ENCODE measurements around the gene SEZ6.
"Not testable (repeated sequence)": the region's sequence is repeated elsewhere in the genome, so short reads cannot be mapped to it uniquely, and the experiment has no call there.

Gene SEZ6

DNA sequence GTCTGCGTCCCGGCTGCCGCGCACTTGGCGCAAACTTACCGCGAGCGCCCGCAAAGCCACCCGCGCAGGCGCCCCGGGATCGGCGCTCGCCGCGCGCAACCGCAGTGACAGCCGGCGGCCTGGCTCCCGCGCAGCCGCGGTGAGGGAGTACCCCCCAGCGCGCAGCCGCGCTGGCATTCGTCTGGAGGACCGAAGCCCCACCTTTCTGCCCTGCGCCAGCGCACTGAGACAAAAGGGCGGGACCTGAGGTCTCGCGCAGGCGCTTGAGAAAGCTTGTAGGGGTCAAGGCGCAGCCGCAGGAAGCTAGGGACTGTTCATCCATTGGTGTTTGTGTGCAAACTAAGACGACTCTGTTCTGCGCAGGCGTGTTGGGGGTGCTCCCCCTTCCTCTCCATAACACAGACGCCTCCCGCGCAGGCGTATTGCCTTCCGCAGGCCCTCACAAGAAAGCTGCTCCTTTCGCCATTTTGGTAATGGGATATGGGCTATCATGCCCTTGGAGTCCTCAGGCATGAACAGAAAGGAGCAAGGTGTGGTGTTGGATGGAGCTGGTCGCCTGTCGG, 54.3 kb downstream of the SEZ6 start, which contains the start of gene PHF12:
Gene PHF12 (minus strand): TSS at position 91 of the 563 bp plus-strand sequence. CDS start 558 bp downstream, outside the sequence.
- DNase-seq: peak; percentile 100

DNA sequence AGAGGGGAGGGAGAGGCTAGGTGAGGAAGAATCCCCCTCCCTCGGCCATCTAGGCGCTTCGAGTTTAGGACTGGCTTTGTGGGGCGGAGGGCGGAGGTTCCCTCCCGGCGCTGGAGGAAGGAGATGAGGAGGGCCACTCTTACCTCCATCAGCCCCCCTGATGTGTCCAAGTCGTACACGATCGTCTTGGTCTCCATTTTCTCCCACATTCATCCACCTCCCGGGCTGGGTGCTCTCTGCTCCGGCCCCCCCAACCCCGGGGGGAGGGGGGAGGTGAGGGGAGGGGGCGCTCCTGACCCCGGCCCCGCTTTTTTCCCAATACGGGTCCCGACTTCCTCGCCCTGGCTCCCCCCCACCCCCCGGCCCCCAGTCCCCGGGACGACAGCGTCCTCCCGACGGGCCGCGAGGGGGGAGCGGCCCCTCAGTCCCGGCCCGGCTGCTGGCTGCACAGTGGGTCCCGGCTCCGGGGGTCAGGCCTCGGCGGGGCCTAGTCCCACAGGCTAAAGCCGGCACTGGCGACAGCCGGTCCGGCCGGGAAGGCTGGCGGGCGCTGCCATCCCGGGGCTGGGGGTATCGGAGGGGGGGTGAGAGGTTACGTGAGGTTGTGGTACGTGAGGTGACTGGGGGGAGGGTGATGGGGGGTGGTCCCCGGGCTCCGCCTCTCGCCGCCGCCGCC, 54.9 kb downstream of the SEZ6 start:
- DNase-seq: no peak

DNA sequence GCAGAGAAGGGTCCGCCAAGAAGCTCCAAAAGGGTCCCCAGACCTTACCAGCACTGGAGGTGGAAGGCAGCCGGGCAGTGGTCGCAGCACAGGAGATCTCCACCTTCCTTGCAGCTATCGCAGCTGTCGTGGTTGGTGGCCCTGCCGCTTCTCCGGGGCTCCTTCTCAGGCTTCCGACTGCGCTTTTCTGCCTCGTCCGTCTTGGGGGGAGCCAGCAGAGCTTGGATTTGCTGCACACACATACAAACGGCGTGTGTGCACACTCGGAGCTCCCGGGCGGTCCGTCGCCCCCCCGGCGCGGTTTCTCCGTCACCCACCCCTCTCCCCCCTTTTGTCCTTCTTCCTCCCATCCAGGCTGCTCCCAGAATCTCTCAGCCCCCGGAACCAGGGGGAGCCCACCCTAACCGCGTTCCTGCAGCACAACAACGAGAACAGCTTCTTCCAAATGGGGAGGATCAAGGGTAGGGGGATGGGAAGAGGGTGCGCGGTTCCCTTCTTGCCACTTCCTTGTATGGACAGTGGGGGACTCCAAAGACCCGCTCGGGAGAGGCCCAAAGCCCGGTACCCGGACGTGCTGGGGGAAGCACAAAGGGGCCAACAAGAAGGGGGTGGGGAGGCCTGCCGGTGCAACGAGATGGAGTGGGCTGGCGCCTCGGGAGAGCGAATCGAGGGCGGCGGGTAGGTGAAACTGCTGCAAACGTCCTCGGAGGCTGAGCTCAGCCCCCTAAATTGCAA, 55.6 kb downstream of the SEZ6 start:
- no peak for DNase-seq

DNA sequence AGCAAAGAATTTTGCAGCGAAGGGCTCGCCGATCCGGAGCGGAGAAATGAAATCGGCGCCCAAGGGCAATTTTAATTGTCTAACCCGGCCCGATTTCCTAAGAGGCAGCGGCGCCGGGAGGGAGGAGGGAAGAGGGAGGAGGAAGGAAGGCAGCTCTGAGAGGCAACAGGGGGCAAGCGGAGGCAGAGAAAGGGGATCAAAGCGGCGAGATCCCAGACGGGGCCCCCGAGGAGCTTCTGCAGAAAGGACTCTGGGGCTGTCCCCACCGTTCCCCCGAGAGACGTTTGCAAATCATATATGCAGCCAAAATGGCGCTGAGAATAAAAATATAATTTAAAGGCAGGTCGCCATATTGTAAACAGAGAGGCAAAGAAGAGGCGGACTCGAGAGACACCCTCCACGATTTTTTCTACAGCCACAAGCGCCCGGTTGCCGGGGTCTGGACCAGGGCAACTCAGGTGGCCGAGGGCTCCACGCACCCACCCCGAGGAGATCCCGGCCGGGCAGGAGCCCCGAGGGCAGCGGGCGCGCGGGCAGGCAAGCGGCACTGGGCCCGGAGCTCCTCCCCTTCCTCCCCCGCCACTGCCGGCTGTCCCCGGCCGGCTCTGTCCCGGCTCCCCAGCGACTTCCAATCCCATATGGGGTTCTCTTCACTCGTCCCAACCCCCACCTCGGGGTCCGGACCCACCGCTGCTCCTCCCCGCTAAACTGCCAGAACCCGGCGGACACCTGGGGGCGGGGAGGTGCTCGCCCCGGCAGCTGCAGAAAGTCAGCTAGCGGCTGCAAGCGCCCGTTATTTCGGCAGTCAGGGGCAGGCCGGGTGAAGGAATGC, 56.4 kb downstream of the SEZ6 start:
- DNase-seq: no peak

DNA sequence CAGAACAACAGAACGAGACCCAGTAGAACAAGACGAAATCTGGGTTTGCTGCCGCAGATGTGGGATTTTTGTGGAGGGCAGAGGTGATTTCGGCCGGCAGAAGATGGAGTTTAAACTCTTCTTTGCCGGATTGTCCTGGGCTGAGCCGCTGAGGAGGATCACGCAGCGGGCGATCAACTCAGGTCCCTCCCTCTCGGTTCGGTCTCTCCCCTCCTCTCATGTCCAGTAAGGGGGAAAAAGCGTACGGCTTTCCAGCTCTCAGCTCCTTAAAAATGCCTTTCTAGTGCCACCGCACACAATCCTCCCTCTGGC, 57.0 kb downstream of the SEZ6 start:
- DNase-seq: no peak

DNA sequence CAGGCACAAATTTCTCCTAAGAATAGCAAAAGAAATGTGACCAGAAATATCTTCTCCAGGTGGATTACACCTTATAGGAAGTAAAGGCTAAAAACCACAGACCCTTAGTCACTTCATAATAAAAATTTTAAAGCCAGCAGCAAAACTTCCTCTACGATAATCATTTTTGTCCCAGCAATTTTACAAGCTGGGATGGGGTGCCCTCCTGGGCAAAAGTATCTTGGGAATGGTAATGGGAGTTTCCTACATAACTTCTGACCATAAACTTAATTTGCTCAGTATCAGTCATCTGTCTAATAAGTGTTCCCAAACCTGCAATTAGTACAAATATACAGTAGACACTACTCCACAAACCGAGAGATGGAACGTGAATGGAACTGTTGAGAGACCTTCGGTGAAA, 57.5 kb downstream of the SEZ6 start:
- no peak for DNase-seq

DNA sequence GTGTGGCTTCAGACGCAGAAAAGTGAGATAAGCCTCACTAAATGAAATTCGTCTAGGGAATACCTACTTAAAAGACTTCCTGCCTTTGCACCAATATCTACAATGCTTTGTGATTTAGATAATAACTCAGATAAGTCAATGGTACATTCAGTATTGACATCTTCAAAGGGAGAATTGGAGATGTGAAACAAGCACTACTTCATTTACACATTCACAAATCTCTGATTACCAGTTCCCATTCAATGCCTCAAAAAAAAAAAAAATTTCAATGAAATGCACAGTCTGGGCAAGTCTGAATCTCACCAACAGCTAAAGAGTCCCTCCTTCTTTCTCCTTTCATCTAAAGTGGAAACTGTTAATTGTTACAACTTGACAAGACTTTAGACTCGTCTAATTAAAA, 58.2 kb downstream of the SEZ6 start:
- DNase-seq: no peak

DNA sequence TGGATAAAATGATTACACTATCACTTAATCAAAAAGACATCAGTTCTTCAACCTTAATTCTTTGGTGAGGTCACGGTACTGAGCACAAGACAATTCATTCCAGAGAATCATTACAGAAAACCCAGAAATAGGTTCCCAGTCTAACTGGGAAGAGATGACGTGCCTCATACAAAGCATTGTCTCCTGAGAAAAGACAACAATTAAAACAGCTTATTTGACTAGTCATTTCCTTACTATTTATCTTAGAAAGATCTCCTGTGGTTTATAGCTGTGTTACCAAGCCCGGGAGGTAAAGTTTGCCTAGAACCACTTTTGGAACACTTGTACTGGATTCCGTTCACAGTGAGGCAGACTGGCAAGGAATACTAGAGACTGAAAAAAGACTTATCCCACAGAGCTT, 59.6 kb downstream of the SEZ6 start:
- no peak for DNase-seq

DNA sequence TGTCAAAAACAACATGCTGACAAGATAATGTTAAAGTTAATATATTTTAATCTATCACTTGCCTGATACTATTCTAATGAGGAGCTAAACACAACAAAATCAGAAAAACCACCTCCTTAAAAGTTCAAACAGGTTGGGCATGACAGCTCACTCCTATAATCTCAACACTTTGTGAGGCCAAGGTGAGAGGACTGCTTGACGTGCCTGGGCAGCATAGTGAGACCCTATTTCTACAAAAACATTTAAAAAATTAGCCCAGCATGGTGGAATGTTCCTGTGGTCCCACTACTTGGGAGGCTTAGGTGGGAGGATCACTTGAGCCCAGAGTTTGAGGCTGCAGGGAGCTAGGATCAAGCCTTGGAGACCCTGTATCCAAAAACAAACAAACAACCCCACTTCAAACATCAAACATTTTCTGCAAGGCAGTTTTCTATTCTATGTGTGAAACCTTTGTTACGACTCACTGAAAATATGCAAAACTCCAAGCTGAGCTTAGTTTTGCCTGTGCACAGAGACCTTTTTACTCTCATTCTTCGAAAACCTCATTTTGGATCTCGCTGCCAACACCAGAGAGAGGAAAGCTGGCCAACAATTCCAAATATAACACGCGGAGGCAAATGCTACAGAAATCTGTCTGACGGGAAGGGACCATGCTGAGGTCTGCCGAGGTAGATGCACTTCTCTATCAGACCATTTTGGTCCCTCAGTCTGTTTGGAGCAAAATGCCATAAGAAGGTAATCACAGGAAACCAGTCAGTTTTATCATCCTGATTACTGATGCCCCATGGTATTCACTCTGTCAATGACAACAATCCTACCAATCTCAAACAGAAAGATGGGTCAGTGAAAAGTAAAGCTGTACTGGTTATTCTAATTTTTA, 60.7 kb downstream of the SEZ6 start:
- no peak for DNase-seq

DNA sequence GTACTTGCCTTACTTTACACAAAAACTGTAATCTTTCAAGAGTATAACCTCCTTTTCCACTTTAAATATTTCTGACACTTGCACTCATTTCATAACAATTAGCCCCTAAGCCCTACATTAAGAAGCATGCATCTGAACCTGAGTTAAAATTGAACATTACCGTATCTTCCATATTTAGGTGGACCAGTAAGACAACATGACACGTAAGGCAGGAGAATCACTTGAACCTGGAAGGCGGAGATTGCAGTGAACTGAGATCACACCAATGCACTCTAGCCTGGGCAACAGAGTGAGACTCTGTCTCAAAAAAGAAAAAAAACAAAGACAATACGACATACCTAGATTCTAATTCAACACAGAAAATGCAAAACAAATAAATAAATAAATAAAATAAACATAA, 61.5 kb downstream of the SEZ6 start:
- DNase-seq: no peak

DNA sequence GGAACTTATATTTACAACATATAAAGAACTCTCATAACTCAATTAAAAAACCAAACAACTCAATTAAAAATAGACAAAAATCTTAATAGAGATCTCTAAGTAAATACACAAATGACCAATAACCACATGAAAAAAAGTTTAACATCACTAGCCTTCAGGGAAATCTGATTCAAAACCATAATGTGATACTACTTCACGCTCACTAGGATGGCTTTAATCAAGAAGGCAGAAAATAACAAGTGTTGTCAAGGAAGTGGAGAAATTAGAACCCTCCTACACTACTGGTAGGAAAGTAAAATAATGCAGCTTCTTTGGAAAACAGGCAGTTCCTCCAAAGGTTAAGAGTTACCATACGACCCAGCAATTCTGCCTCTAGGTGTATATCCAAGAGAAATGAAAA, 62.9 kb downstream of the SEZ6 start:
- DNase-seq: no peak

DNA sequence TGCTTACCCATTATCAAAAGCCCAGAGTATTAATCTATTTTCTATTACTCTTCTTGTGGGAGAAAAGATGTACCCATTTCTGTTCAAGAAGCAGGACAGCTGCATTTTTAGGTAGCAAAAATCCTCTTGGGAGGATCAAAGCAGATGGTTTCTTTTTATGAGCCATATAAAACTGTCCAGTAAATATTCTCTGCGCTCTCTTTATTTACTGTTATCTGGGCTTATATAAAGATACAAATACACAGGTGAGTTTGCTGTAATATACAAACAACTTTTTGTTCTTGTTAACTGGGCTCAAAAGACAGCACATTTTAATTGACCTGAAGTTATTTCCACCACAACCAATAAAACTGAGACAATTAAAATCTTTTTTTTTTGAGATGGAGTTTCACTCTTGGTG, 64.6 kb downstream of the SEZ6 start:
- no peak for DNase-seq

DNA sequence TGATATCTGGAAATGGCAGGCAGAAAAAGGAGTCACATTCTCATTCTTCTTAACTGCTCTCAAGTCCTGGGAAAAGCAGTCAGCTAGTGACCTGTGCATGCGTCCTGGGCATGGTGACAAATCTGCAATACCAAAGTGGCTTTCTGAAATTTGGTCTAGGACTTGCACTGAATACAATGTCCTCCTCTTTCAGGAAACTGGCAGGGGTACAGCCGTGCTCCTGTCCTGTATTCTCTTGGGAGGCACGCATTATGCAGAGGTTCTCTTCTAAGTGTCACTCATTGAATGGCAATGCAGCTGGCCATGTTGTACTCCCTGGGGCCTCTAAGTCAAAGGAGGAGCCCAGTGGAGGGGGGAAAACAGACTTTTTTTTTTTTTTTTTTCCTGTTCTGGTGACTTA, 65.2 kb downstream of the SEZ6 start:
- DNase-seq: no peak

DNA sequence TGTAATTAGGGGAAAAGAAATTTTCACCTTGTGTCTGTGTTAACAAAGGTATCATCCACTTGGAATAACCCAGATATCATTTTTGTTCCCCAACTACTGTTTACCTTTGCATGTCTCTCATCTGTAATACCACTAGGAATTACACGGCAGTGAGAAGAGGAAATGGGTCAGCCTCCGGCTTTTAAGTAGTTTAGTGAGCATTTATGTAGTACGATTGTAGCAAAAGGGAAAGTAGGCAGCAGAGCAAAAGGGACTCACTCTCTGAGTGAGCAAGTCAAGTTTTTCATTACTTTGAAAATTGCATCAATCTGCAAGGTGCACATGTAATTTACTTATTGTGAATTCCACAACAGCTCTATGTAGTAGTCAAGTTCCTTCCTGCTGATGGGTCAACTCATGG, 65.7 kb downstream of the SEZ6 start:
- no peak for DNase-seq

DNA sequence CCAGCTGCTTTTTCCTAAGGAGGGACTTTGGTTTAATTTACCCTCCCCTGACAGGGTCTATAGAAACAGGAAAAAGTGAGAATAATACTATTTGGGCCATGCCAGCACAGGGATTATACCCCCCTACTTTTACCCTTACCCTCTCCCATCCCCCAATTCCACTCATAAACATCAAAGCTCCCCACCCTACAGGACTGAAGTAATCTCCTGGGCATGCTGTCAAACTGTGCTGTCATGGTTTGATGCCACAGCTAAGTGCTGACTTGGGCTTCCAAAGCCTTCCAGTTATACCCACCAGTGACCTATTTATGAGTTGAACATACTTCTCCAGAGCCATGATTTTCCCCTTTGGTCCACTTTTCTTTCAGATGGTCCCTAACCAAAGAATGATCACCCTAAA, 67.3 kb downstream of the SEZ6 start:
- DNase-seq: no peak

DNA sequence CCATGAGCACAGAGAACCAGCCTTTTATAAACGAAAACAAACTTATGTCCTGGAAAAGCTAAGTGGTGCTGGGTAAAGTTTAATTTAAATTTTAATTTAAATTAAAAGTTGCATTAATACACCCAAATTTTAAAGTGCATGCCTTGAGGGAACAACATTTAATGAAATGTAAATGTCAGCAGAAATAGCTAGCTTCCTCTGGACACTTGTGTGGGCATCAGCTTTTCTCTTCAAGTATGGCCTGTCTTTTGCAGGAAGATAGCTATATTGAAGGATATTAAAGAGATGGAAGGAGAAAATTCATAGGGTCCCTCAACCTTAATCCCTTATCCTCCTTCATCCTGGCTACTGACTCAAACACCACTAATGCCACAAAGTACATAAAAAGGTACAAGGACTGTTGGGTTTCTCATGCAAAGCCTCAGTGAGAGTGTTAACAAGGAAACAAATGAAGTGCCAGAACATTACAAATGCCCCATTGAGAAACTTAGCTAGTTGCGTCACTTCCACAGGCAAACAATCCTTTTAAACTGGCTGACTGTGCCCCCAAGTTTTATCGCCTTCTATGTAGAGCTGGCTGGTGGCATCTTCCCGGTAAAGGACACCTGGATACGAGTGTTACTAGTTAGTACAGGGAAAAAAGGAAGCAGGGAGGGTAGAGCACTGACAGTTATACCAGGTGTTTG, 68.6 kb downstream of the SEZ6 start:
- no peak for DNase-seq

DNA sequence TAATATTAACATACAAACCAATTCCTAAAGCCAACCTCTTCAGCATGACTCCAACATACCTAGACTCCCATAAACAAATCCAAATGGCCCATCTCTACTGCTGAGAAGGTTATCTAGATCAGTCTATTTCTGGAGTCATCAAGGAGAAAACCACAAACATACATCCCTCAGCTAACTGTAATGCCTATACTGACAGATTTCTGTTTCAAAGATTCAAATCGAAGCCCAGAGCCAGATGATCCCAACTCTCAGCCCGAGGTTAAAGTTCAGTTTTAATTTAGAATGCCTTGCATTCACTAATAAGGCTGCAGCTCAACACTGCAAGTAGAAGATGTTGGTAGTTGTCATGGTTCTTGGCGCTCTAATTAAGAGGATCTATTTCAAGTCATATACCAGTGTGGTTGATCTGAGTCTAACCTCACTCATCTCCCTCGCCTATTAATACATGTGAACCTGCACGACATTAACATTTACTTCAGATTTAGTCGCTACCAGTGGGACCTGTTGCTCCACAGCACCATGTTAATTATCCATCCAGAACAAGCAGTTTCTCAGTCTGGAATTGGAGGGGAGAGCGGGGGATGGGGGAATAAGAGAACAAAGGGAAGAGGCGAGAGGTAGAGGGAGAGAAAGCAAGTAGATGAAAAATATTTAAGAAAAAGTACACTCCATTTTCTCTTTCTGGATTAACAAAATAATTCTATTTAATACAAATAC, 69.9 kb downstream of the SEZ6 start:
- DNase-seq: no peak

DNA sequence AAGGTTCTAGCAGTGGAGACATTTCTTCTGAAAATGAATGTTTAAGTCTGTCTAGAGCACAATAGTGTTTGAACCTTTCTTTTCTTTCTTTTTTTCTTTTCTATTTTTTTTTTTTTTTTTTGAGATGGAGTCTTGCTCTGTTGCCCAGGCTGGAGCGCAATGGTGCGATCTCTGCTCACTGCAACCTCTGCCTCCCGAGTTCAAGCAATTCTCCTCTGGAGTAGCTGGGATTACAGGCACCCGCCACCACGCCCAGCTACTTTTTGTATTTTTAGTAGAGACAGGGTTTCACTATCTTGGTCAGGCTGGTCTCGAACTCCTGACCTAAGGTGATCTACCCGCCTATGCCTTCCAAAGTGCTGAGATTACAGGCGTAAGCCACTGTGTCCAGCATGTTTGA, 71.3 kb downstream of the SEZ6 start:
- not testable (repeated sequence) for DNase-seq

DNA sequence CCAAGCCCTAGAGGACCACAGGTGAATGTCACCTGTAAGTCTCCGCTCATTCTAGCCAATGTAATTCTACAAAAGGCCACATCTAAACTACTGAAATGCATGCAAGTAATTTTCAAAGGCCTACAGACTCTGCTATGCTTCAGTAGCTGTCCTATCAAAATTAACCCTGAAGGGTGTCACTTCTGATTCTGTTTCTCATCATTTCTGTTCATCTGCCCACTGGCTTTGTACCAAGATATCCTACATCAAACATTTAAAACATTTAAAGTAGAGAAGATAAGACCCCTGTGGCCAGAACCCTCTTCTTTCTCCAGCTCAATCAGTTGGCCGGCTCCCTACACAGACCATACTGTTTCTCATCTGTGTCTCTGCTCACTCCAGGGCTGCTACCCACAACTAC, 76.0 kb downstream of the SEZ6 start:
- no peak for DNase-seq

DNA sequence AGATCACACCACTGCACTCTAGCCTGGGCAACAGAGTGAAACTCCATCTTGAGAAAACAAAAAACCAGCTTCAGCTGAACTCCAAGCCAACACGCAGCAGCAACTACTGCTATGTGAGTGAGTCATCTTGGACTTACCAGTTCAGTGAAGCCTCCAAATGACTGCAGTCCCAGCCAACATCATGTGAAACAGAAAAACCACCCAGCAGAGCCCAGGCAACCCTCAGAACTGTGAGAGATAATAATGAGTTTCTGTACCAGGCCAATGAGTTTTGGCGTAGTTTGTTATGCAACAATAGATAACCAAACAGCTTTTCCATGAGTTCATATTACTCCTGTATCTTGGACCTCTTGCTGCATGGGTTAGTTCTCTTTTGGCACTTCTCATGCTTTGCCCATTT, 77.8 kb downstream of the SEZ6 start:
- no peak for DNase-seq

DNA sequence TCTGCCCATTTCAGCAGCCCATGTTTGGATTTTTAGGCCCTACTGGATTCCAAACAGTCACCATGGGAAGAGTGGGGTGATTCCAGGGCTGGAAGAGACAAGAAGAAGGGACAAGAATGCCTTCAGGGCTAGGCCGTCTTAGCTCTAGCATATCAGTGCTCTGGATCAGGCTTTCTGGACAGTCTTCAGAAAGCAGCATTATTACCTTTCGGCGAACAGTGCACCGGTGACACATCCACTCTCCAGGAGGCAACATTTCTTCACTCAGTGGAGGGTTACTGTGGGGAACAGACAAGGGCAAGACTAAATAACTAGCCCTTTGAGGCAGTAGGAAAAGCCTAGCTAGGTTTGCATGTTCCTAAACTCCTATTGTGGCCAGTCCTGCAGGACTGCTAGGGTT, 79.0 kb downstream of the SEZ6 start:
- no peak for DNase-seq

Measured in NCI-H1417 treated with DMSO at 0.1 percent for 48 hours (cell line).